Stimulated activated CD8-positive, alpha-beta memory T cell treated with anti-CD3 and anti-CD28 coated beads, Interleukin-4, amount 100 ng/mL, for 24 hours (primary cell): ENCODE measurements around the gene DMP1.

Experiments
- DNase-seq: peaks from one replicate; pipeline ENCODE4 v3.0.0-alpha.2; 2020; ENCODE audit warnings: low read depth

DMP1 gene

GRCh38 chr4:87649980-87650379, at the start of gene DMP1:
DMP1 (plus strand) TSS chr4:87650280; CDS start chr4:87656493, 6,213 bp downstream.
- DNase-seq: no peak

- DNase-seq: no peak
These were observed 48.7 kb upstream of the DMP1 start for GRCh38 chr4:87601361-87601760.

GRCh38 chr4:87608229-87608628, 41.9 kb upstream of the DMP1 start, which contains the start of gene DSPP:
DSPP (plus strand) TSS chr4:87608529; CDS start chr4:87610909, 2,380 bp downstream.
- DNase-seq: no peak

- no peak for DNase-seq
These were observed 35.7 kb upstream of the DMP1 start for GRCh38 chr4:87614292-87614890.

- DNase-seq: no peak
These were observed 33.8 kb upstream of the DMP1 start for GRCh38 chr4:87616268-87616667.

GRCh38 chr4:87620086-87620485, 30.0 kb upstream of the DMP1 start:
- DNase-seq: no peak

- DNase-seq: no peak
These were observed 29.6 kb upstream of the DMP1 start for GRCh38 chr4:87620491-87620890.

GRCh38 chr4:87622303-87622702, 27.8 kb upstream of the DMP1 start:
- no peak for DNase-seq

- no peak for DNase-seq
These were observed 25.4 kb upstream of the DMP1 start for GRCh38 chr4:87624698-87625097.

GRCh38 chr4:87631668-87632067, 18.4 kb upstream of the DMP1 start:
- no peak for DNase-seq

- DNase-seq: no peak
These were observed 17.6 kb upstream of the DMP1 start for GRCh38 chr4:87632469-87632868.

- no peak for DNase-seq
These were observed 16.8 kb upstream of the DMP1 start for GRCh38 chr4:87633243-87633642.

- no peak for DNase-seq
These were observed 5.8 kb upstream of the DMP1 start for GRCh38 chr4:87644286-87644685.

- no peak for DNase-seq
These were observed 858 bp downstream of the DMP1 start for GRCh38 chr4:87650938-87651337.

GRCh38 chr4:87651941-87652340, 1.9 kb downstream of the DMP1 start:
- no peak for DNase-seq

- no peak for DNase-seq
These were observed 4.5 kb downstream of the DMP1 start for GRCh38 chr4:87654487-87655044.

GRCh38 chr4:87657525-87657924, 7.4 kb downstream of the DMP1 start:
- DNase-seq: no peak

- DNase-seq: no peak
These were observed 9.3 kb downstream of the DMP1 start for GRCh38 chr4:87659247-87659931.

- no peak for DNase-seq
These were observed 12.8 kb downstream of the DMP1 start for GRCh38 chr4:87662871-87663270.

GRCh38 chr4:87669373-87669772, 19.3 kb downstream of the DMP1 start:
- no peak for DNase-seq

GRCh38 chr4:87677731-87678130, 27.7 kb downstream of the DMP1 start:
- no peak for DNase-seq

GRCh38 chr4:87679449-87680169, 29.5 kb downstream of the DMP1 start:
- DNase-seq: peak; percentile 7

GRCh38 chr4:87680271-87680670, 30.2 kb downstream of the DMP1 start:
- DNase-seq: no peak
